Left kidney (tissue), 2 donors: ENCODE data around the gene RLBP1. TPM values are rescaled to one million over a fixed set of nuclear protein-coding genes. Genes with fewer than 3 reads are reported as not detected.

Source experiments
- DNase-seq: peaks from one replicate; pipeline ENCODE4 v3.0.0-alpha.2; 2013
- polyA plus RNA-seq: library from polyadenylated mRNA; unstranded; fragments of 120-200 nt; gene quantifications from one replicate; pipeline ENCODE4 v1.2.1, GENCODE V29; 2013; ENCODE audit not compliant: insufficient read length

RLBP1 gene
- polyA plus RNA-seq, 1 donor, result not detected

GRCh38 chr15:89178307-89178977 lies 42.9 kb downstream of the RLBP1 start:
- no peak for DNase-seq

- DNase-seq, result peak; percentile 81
Measured at GRCh38 chr15:89177633-89178306, 43.6 kb downstream of the RLBP1 start.

GRCh38 chr15:89177116-89177515 lies 44.3 kb downstream of the RLBP1 start:
- no peak for DNase-seq

- DNase-seq, result no peak
Measured at GRCh38 chr15:89175617-89176191, 45.7 kb downstream of the RLBP1 start.

- DNase-seq, result no peak
Measured at GRCh38 chr15:89174476-89174875, 46.9 kb downstream of the RLBP1 start.

- DNase-seq, result no peak
Measured at GRCh38 chr15:89172921-89173320, 48.5 kb downstream of the RLBP1 start.

GRCh38 chr15:89171136-89172072 lies 50.0 kb downstream of the RLBP1 start:
- peak; percentile 22 for DNase-seq

- DNase-seq, result no peak
Measured at GRCh38 chr15:89170364-89170763, 51.0 kb downstream of the RLBP1 start.

GRCh38 chr15:89168316-89168833 lies 53.0 kb downstream of the RLBP1 start:
- DNase-seq, result no peak

GRCh38 chr15:89167267-89168176 lies 53.9 kb downstream of the RLBP1 start:
- no peak for DNase-seq

GRCh38 chr15:89165677-89166076 lies 55.7 kb downstream of the RLBP1 start:
- no peak for DNase-seq

- DNase-seq, result no peak
Measured at GRCh38 chr15:89164712-89165211, 56.6 kb downstream of the RLBP1 start.

GRCh38 chr15:89163271-89164055 lies 57.9 kb downstream of the RLBP1 start:
- no peak for DNase-seq

- no peak for DNase-seq
Measured at GRCh38 chr15:89161666-89162065, 59.7 kb downstream of the RLBP1 start.

Other genes with a start within 250 kb of the RLBP1 start
- 34.5 TPM for gene ABHD2, start 133.1 kb downstream of the RLBP1 start, polyA plus RNA-seq
- 56.0 TPM for gene FANCI, start 22.4 kb upstream of the RLBP1 start, polyA plus RNA-seq
- gene POLG, start 113.2 kb upstream of the RLBP1 start, polyA plus RNA-seq, result 54.9 TPM